HCT116 (cell line): ENCODE measurements around the gene MISP3. TPM values are rescaled to one million over a fixed set of nuclear protein-coding genes. Genes with fewer than 3 reads are reported as not detected.

ENCODE experiments used
- ATAC-seq: fragments of 200-7000 bp; cut with Tn5 transposase; 2 replicates; pipeline ENCODE4 v1.9.1; 2020; ENCODE audit warnings: mild to moderate bottlenecking, moderate library complexity
- BruUV-seq: library from RNA; stranded (reverse); fragments of 400-500 nt; replicated peaks from 2 replicates; lab custom pipeline; 2021; lab: Mats Ljungman, UMichigan
- CTCF ChIA-PET: fragments of 300-600 bp; sonication (Branson Sonifier 250); formaldehyde crosslinking; loops from one replicate; lab custom pipeline; 2021; ENCODE audit warnings: antibody characterized with exemption; lab: Charles Lee
- POLR2A ChIA-PET: fragments of 300-600, 350-600 bp; sonication (Branson Sonifier 250); formaldehyde crosslinking; loops from one replicate; lab custom pipeline; 2021; ENCODE audit warnings: antibody characterized with exemption; lab: Charles Lee
- RAD21 ChIA-PET, 2 experiments: fragments of 300-600 bp; sonication (Branson Sonifier 250); formaldehyde crosslinking; loops; one replicate each; lab custom pipeline; 2023; ENCODE audit warnings: low total read pairs in 2 of 2; ENCODE audit not compliant: uncharacterized antibody in 2 of 2, unreplicated experiment in 2 of 2, low non-redundant PET in 1 of 2; lab: Charles Lee
- DNase-seq: peaks from one replicate; pipeline ENCODE4 v3.0.0-alpha.2; 2010; ENCODE audit warnings: low read depth, low spot score
- H2AFZ ChIP-seq: fragments of 200-600 bp; shearing (Covaris generic), sonication (generic); 2 replicates; pipeline ENCODE4 v1.6.1; 2017; ENCODE audit warnings: low read depth, mixed run types, mixed read lengths, antibody characterized with exemption, low read length; ENCODE audit not compliant: poor library complexity, severe bottlenecking
- H3K27ac ChIP-seq: 2 replicates; pipeline ENCODE4 v1.5.1; 2012; ENCODE audit warnings: low read depth, low read length
- H3K27me3 ChIP-seq: fragments of 200-600 bp; sonication (generic); 2 replicates; pipeline ENCODE4 v1.6.1; 2016; ENCODE audit warnings: mixed run types, low read length, mixed read lengths; ENCODE audit not compliant: insufficient read depth
- H3K36me3 ChIP-seq, 2 experiments: fragments of 200-500 bp in 1 of 2; fragments of 200-600 bp in 1 of 2; sonication (Bioruptor generic) in 1 of 2; sonication (generic) in 1 of 2; 2 replicates each; pipeline versions ENCODE4 v1.5.1 to v1.6.1; 2014 to 2016; ENCODE audit warnings: low read length in 2 of 2, inconsistent platforms in 1 of 2, mixed read lengths in 1 of 2, mixed run types in 1 of 2; ENCODE audit not compliant: insufficient read depth in 2 of 2, control insufficient read depth in 1 of 2
- H3K4me1 ChIP-seq, 2 experiments: fragments of 200-600 bp in 1 of 2; sonication (generic) in 1 of 2; 2 replicates each; pipeline versions ENCODE4 v1.5.1 to v1.6.1; 2012 to 2017; ENCODE audit warnings: low read length in 2 of 2, inconsistent platforms in 1 of 2, mild to moderate bottlenecking in 1 of 2, mixed read lengths in 1 of 2, mixed run types in 1 of 2, moderate library complexity in 1 of 2; ENCODE audit not compliant: insufficient read depth in 2 of 2, control insufficient read depth in 1 of 2
- H3K4me2 ChIP-seq: fragments of 200-600 bp; sonication (generic); 2 replicates; pipeline ENCODE4 v1.6.1; 2017; ENCODE audit warnings: mixed run types, low read length, mixed read lengths
- H3K4me3 ChIP-seq, 2 experiments: fragments of 200-600 bp in 1 of 2; sonication (generic) in 1 of 2; replicated peaks in 1 of 2; 2 replicates each; pipeline ENCODE4 v1.5.1; 2011 to 2016; ENCODE audit warnings: low read length in 2 of 2, control low read depth in 1 of 2, low read depth in 1 of 2, mild to moderate bottlenecking in 1 of 2, mixed read lengths in 1 of 2, mixed run types in 1 of 2
- H3K79me2 ChIP-seq: fragments of 200-600 bp; sonication (generic); 2 replicates; pipeline ENCODE4 v1.6.1; 2017; ENCODE audit warnings: mild to moderate bottlenecking, mixed run types, low read length, moderate library complexity, mixed read lengths; ENCODE audit not compliant: insufficient read depth
- H3K9ac ChIP-seq: fragments of 200-600 bp; sonication (generic); 2 replicates; pipeline ENCODE4 v1.6.1; 2016; ENCODE audit warnings: low read length, mixed read lengths
- H3K9me2 ChIP-seq: fragments of 200-600 bp; sonication (generic), shearing (Covaris generic); 2 replicates; pipeline ENCODE4 v1.6.1; 2017; ENCODE audit warnings: mixed run types, mild to moderate bottlenecking, moderate library complexity; ENCODE audit not compliant: insufficient read depth
- H3K9me3 ChIP-seq, 2 experiments: fragments of 200-500 bp in 1 of 2; fragments of 200-600 bp in 1 of 2; sonication (Bioruptor generic) in 1 of 2; sonication (generic) in 1 of 2; 2 replicates each; pipeline ENCODE4 v1.6.1; 2014 to 2017; ENCODE audit warnings: low read length in 2 of 2, mixed read lengths in 2 of 2, inconsistent platforms in 1 of 2, low read depth in 1 of 2, mild to moderate bottlenecking in 1 of 2, mixed run types in 1 of 2, moderate library complexity in 1 of 2; ENCODE audit not compliant: control insufficient read depth in 1 of 2, insufficient read depth in 1 of 2
- H4K20me1 ChIP-seq: fragments of 200-600 bp; sonication (generic), shearing (Covaris generic); 2 replicates; pipeline ENCODE4 v1.6.1; 2017; ENCODE audit warnings: mixed run types, mild to moderate bottlenecking, moderate library complexity; ENCODE audit not compliant: insufficient read depth
- CEBPB ChIP-seq: IDR thresholded peaks from 2 replicates; pipeline ENCODE4 v1.6.1; 2012; ENCODE audit warnings: low read depth
- CTCF ChIP-seq, 3 experiments: fragments of 200-600 bp in 1 of 3; sonication (generic) in 1 of 3; IDR thresholded peaks in 2 of 3; conservative IDR thresholded peaks in 1 of 3; 2 replicates each; pipeline ENCODE4 v1.5.1; 2012 to 2017; ENCODE audit warnings: low read depth in 2 of 3, low read length in 2 of 3, antibody characterized with exemption in 1 of 3, borderline replicate concordance in 1 of 3, control low read depth in 1 of 3, mild to moderate bottlenecking in 1 of 3, mixed read lengths in 1 of 3, mixed run types in 1 of 3, moderate library complexity in 1 of 3; ENCODE audit not compliant: insufficient read depth in 1 of 3
- EGR1 ChIP-seq: IDR thresholded peaks from 2 replicates; pipeline ENCODE4 v1.6.1; 2012; ENCODE audit warnings: low read depth
- ELF1 ChIP-seq: IDR thresholded peaks from 2 replicates; pipeline ENCODE4 v1.6.1; 2012; ENCODE audit warnings: low read depth, borderline replicate concordance
- EZH2phosphoT487 ChIP-seq: fragments of 200-600 bp; IDR thresholded peaks from 2 replicates; pipeline ENCODE4 v1.6.1; 2018; ENCODE audit warnings: antibody characterized with exemption, borderline replicate concordance
- FOSL1 ChIP-seq: IDR thresholded peaks from 2 replicates; pipeline ENCODE4 v1.6.1; 2012; ENCODE audit warnings: low read depth
- MAX ChIP-seq: IDR thresholded peaks from 2 replicates; pipeline ENCODE4 v1.6.1; 2012
- POLR2AphosphoS5 ChIP-seq: IDR thresholded peaks from 2 replicates; pipeline ENCODE4 v1.6.1; 2011; ENCODE audit warnings: mild to moderate bottlenecking, low read depth, low read length, moderate library complexity
- RAD21 ChIP-seq: IDR thresholded peaks from 2 replicates; pipeline ENCODE4 v1.6.1; 2012; ENCODE audit warnings: low read depth, mild to moderate bottlenecking
- REST ChIP-seq: IDR thresholded peaks from 2 replicates; pipeline ENCODE4 v1.6.1; 2012; ENCODE audit warnings: low read depth
- ZNF274 ChIP-seq: fragments of 200-500 bp; sonication (Bioruptor generic); IDR thresholded peaks from 2 replicates; pipeline ENCODE4 v1.6.1; 2014; ENCODE audit warnings: mild to moderate bottlenecking, low read depth, low read length, inconsistent platforms
- intact Hi-C: fragments of 100-400 bp; cut with micrococcal nuclease; formaldehyde crosslinking; loops from 2 replicates; pipeline ENCODE4 v1.10.0; 2022
- total RNA-seq: library from RNA; stranded (reverse); gene quantifications from one replicate; pipeline ENCODE4 v1.2.1, GENCODE V29; 2021; ENCODE audit not compliant: unreplicated experiment

MISP3 gene
- total RNA-seq, 1 experiment from 2014 or later, result 5.2 TPM

DNA sequence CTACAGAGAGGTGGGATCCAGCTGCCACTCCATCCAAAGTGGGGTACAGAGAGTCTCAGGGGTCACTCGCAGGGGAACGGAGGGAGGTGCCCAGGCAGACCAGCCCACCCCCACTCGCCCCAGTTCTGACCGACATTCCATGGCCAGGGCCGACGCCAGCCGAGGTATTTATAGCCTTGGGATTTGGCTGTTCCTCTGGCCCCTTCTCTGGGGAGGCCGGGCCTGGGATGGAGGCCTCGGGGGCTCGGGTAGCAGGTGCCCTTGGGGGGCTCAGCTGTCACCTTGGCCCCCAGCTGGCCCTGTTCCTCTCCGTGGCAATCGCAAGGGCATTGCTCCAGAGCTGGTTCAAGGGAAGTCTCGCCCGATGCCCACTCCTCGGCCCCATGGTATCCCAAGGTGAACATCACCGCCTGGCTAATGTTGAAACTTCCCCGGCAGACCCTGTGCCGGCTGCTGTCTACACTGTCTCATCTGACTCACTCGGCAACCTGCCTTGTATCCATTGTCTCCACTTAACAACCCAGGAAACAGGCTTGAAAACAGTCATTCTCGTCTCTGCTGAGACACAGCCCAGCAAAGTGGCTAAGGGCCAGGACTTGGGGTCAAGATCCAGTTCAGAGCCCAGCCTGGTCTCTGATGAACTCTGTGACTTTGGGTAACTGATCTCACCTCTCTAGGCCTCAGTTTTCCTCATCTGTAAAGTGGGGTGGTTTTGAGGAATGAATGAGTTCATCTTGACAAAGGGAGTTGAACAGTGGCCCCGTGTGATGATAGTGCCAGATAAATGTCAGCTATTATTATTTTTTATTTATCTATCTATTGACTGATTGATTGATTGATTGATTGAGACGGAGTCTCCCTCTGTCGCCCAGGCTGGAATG lies 35.2 kb downstream of the MISP3 start:
- no TSS peak for BruUV-seq
- Histone ChIP-seq H3K36me3 (peaks cover 0 to 2% of the 10 kb centered on the region in 2 experiments; a peak in 2 of 4 replicates), H3K27me3 (no peaks in the 10 kb centered on the region), H3K9ac (no peak overlapping the region), H3K4me3 (no peak overlapping the region), H3K4me2 (no peak overlapping the region), H3K9me2 (no peaks in the 10 kb centered on the region), H3K27ac (no peak overlapping the region), H3K79me2 (peaks cover 5% of the 10 kb centered on the region; the same call in 1 of the 2 replicates), H3K4me1 (peaks cover 4 to 5% of the 10 kb centered on the region in 2 experiments; a peak in 3 of 4 replicates), H4K20me1 (no peaks in the 10 kb centered on the region), H2AFZ (no peak overlapping the region), H3K9me3 (no peaks in the 10 kb centered on the region)
- ATAC-seq (no peak), DNase-seq (no peak)
- TF ChIP-seq RAD21, result no peak
- TF ChIP-seq ELF1, result no peak
- no peak for TF ChIP-seq FOSL1
- TF ChIP-seq EZH2phosphoT487, result no peak
- no peak for TF ChIP-seq ZNF274
- TF ChIP-seq CEBPB, result no peak
- no peak for TF ChIP-seq EGR1
- TF ChIP-seq POLR2AphosphoS5, result no peak
- no peak for TF ChIP-seq CTCF (IDR thresholded peaks at IDR 0.05 in 2 of 3, conservative IDR thresholded peaks at IDR 0.05 in 1 of 3; ENCODE audit: borderline replicate concordance in 1 of 3, insufficient read depth in 1 of 3, low read depth in 2 of 3, low read length in 2 of 3)
- TF ChIP-seq MAX, result no peak
- TF ChIP-seq REST, result no peak
- ChIA-PET RAD21 (no interaction called here), POLR2A (no interaction called here), CTCF (no interaction called here)
- intact Hi-C loops, result no loop called here
